ENCODE results near the gene MDK.
A peak's percentile ranks its signal among the peaks of the same experiment; 100 is the strongest.
"Not testable (repeated sequence)": the region's sequence is repeated elsewhere in the genome, so short reads cannot be mapped to it uniquely, and the experiment has no call there.

MDK gene

DNA sequence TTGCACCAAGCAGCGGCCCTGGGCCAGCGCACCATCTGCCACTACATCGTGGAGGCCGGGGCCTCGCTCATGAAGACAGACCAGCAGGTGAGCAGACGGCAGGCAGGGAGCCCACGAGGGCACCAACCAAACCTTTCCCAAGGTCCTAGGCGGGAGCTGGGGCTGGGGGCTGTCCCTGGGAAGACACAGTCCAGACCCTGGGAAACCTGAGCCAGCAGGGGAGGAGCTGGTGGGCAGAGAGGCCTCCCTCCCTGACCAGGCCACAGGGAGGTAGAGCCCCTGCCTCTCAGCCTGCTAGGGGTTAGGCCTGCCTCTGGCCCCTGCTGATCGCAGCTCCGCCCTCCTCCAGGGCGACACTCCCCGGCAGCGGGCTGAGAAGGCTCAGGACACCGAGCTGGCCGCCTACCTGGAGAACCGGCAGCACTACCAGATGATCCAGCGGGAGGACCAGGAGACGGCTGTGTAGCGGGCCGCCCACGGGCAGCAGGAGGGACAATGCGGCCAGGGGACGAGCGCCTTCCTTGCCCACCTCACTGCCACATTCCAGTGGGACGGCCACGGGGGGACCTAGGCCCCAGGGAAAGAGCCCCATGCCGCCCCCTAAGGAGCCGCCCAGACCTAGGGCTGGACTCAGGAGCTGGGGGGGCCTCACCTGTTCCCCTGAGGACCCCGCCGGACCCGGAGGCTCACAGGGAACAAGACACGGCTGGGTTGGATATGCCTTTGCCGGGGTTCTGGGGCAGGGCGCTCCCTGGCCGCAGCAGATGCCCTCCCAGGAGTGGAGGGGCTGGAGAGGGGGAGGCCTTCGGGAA is 1.8 kb upstream of the MDK start:
- H3K4me3 Mint-ChIP-seq, H3K27ac Mint-ChIP-seq, H3K9me3 Mint-ChIP-seq: not testable (repeated sequence)
- Mint-ChIP-seq H3K27me3 (ENCODE audit: low read depth) (peaks cover 18% of the 10 kb centered on the region), H3K4me1 (ENCODE audit: low read depth) (peaks cover 13% of the 10 kb centered on the region), H3K36me3 (ENCODE audit: low read depth) (peaks cover 25% of the 10 kb centered on the region)

- Mint-ChIP-seq H3K4me1 (ENCODE audit: low read depth) (peaks cover 13% of the 10 kb centered on the region), H3K27me3 (ENCODE audit: low read depth) (peaks cover 24% of the 10 kb centered on the region), H3K4me3 (peak overlapping the region; percentile 50), H3K27ac (peak overlapping the region; percentile 13), H3K9me3 (no peaks in the 10 kb centered on the region), H3K36me3 (ENCODE audit: low read depth) (peaks cover 25% of the 10 kb centered on the region)
These were observed 975 bp upstream of the MDK start for GRCh38 chr11:46380340-46381047.

- Mint-ChIP-seq H3K4me1 (ENCODE audit: low read depth) (peaks cover 13% of the 10 kb centered on the region), H3K4me3 (peak overlapping the region; percentile 51), H3K9me3 (no peaks in the 10 kb centered on the region), H3K27ac (no peak overlapping the region), H3K27me3 (ENCODE audit: low read depth) (peaks cover 37% of the 10 kb centered on the region), H3K36me3 (ENCODE audit: low read depth) (peaks cover 18% of the 10 kb centered on the region)
These were observed 563 bp downstream of the MDK start for GRCh38 chr11:46381819-46382645.

- peaks cover 10% of the 10 kb centered on the region for H3K36me3 Mint-ChIP-seq (ENCODE audit: low read depth)
- peaks cover 43% of the 10 kb centered on the region for H3K27me3 Mint-ChIP-seq (ENCODE audit: low read depth)
- H3K4me1 Mint-ChIP-seq (ENCODE audit: low read depth), result peaks cover 16% of the 10 kb centered on the region
- H3K4me3 Mint-ChIP-seq, result no peak overlapping the region
- no peak overlapping the region for H3K27ac Mint-ChIP-seq
- no peaks in the 10 kb centered on the region for H3K9me3 Mint-ChIP-seq
These were observed 1.4 kb downstream of the MDK start for GRCh38 chr11:46382646-46383403.

GRCh38 chr11:46383404-46383758 is 1.9 kb downstream of the MDK start:
- Mint-ChIP-seq H3K36me3 (ENCODE audit: low read depth) (peaks cover 5% of the 10 kb centered on the region), H3K27ac (no peak overlapping the region), H3K27me3 (ENCODE audit: low read depth) (peaks cover 48% of the 10 kb centered on the region), H3K4me1 (ENCODE audit: low read depth) (peaks cover 21% of the 10 kb centered on the region), H3K4me3 (peak overlapping the region; percentile 2), H3K9me3 (no peaks in the 10 kb centered on the region)

DNA sequence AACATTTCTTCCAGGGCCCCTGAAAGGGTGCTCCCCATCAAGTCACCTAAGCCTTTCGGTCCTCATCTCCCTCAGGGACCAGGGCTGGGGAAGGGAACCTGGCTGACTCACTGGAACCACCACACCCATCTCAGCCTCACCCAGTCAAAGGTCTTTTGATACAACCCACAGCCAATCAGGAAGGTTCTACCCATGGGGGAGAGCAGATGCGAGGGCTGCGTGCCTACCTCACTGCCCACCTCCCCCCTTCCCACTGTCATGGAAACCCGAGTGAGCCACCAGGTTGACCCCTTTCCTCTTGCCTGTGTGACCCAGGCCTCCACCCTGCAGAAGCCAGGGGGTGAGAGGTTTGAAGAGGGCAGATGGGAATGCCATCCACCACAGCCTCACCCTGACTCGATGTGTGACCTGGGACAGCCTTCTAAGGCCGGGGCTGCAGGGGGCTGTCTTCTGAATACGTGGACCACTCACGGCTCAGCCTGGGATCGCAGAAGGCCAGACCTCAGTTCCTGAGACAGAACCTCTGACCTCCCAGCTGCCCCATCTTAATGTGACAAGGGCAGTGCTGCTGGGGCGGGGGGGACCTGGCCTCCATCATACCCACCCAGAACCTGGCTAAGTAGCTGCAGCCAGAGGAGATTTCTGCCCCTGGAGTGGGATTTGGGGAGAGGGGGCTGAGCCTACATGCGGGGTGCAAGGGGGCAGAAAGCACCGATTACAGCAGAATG is 2.7 kb downstream of the MDK start:
- Mint-ChIP-seq H3K36me3 (ENCODE audit: low read depth) (no peaks in the 10 kb centered on the region), H3K27ac (peak overlapping the region; percentile 9), H3K4me3 (no peak overlapping the region), H3K9me3 (no peaks in the 10 kb centered on the region), H3K4me1 (ENCODE audit: low read depth) (peaks cover 21% of the 10 kb centered on the region), H3K27me3 (ENCODE audit: low read depth) (peaks cover 56% of the 10 kb centered on the region)

- Mint-ChIP-seq H3K36me3 (ENCODE audit: low read depth) (no peaks in the 10 kb centered on the region), H3K27me3 (ENCODE audit: low read depth) (peaks cover 68% of the 10 kb centered on the region)
These were observed 3.9 kb downstream of the MDK start for GRCh38 chr11:46385169-46386004.

DNA sequence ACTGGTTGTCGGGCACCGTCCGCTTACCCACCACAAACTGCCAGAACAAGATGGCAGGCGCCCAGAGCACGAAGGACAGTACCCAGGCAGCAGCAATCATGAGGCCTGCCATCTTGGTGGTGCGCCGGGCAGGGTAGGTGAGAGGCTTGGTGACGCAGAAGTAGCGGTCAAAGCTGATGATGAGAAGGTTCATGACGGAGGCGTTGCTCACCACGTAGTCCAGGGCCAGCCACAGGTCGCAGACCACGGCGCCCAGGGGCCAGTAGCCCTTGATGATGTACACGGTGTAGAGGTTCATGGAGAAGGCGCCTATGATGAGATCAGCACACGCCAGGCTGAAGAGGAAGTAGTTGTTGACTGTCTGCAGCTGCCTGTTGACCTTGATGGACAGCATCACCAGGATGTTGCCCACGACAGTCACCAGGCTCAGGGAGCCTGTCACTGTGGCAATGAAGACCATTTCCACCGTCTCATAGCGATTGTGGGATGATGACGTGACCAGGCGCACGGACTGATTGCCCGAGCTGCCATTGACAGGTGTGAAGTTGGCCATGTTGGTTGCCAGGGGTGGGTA is 4.6 kb downstream of the MDK start:
- peaks cover 22% of the 10 kb centered on the region for H3K4me1 Mint-ChIP-seq (ENCODE audit: low read depth)
- no peak overlapping the region for H3K4me3 Mint-ChIP-seq
- no peaks in the 10 kb centered on the region for H3K36me3 Mint-ChIP-seq (ENCODE audit: low read depth)
- H3K27me3 Mint-ChIP-seq (ENCODE audit: low read depth), result peaks cover 73% of the 10 kb centered on the region
- no peaks in the 10 kb centered on the region for H3K9me3 Mint-ChIP-seq
- H3K27ac Mint-ChIP-seq, result peak overlapping the region; percentile 52

More at GRCh38 chr11:46385169-46386004, 3.9 kb downstream of the MDK start:
- H3K4me1 Mint-ChIP-seq (ENCODE audit: low read depth), result peaks cover 20% of the 10 kb centered on the region
- H3K27ac Mint-ChIP-seq, result no peak overlapping the region
- H3K9me3 Mint-ChIP-seq, result no peaks in the 10 kb centered on the region
- no peak overlapping the region for H3K4me3 Mint-ChIP-seq

DNA sequence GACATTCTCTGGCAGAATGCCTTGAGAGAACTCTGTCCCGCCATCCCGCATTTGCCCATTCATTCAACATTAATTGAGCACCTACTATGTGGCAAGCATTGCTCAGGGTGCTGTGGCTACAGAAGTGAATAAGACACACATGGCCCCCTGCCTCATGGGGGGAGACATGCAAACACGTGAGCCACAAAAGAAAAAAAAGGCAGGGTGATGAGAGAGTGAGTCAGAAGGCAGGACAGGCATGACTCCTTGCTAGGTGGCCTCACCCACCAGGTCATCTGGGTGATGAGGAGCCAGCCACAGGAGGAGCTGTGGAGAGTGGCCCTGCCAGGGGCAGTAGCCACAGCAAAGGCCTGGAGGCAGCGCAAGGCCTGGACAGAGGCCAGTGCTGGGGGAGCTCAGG is 5.2 kb downstream of the MDK start:
- Mint-ChIP-seq H3K9me3 (no peaks in the 10 kb centered on the region), H3K36me3 (ENCODE audit: low read depth) (no peaks in the 10 kb centered on the region), H3K4me1 (ENCODE audit: low read depth) (peaks cover 22% of the 10 kb centered on the region), H3K4me3 (no peak overlapping the region), H3K27me3 (ENCODE audit: low read depth) (peaks cover 73% of the 10 kb centered on the region), H3K27ac (peak overlapping the region; percentile 4)

GRCh38 chr11:46387456-46387855 is 6.0 kb downstream of the MDK start:
- H3K9me3 Mint-ChIP-seq, result no peaks in the 10 kb centered on the region
- peaks cover 68% of the 10 kb centered on the region for H3K27me3 Mint-ChIP-seq (ENCODE audit: low read depth)
- H3K4me3 Mint-ChIP-seq, result no peak overlapping the region
- peaks cover 18% of the 10 kb centered on the region for H3K4me1 Mint-ChIP-seq (ENCODE audit: low read depth)
- H3K36me3 Mint-ChIP-seq (ENCODE audit: low read depth), result no peaks in the 10 kb centered on the region
- no peak overlapping the region for H3K27ac Mint-ChIP-seq

DNA sequence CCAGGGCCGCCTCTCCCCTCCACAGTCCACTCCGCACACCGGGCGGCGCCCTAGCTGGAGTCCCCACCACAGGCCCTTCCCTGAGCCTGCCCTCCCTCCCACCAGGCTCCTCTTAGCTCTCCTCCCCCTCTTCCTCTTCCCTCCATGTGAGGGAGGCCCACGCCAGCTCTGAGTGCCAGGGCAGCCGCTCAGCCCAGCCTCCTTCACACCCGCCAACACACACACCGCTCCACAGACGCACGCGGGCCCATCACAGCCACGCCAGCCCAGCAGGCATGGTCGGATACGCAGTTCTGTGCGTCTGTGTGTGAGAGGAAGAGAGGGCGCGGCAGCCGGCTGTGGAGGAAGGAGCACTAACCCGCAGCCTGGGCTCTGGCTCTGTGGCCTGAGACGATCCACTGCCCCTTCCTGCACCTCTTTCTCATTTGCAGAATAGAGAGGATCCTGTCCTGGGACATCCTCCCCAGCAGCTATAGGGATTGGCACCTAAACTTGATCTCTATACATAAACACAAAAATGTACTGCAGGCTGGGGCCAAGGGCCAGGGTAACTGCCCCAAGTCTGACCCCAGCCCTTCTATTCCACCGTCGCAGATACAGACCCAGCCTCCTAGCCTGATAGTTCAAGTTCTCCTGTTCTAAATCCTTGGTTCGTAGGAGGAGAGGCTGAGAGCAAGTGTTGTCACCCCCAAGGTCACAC is 6.6 kb downstream of the MDK start:
- no peaks in the 10 kb centered on the region for H3K9me3 Mint-ChIP-seq
- H3K36me3 Mint-ChIP-seq (ENCODE audit: low read depth), result peaks cover 2% of the 10 kb centered on the region
- peaks cover 24% of the 10 kb centered on the region for H3K4me1 Mint-ChIP-seq (ENCODE audit: low read depth)
- H3K27ac Mint-ChIP-seq, result peak overlapping the region; percentile 28
- H3K4me3 Mint-ChIP-seq, result no peak overlapping the region
- peaks cover 74% of the 10 kb centered on the region for H3K27me3 Mint-ChIP-seq (ENCODE audit: low read depth)
